ENCODE measurements around the gene CXCL8.

Gene CXCL8

GRCh38 chr4:73776321-73776729, 36.0 kb downstream of the CXCL8 start:
- Histone ChIP-seq H3K4me2 (ENCODE audit: low read length) (no peak overlapping the region), H3K9ac (ENCODE audit: low read length) (no peak overlapping the region)

GRCh38 chr4:73777612-73778011, 37.2 kb downstream of the CXCL8 start:
- Histone ChIP-seq H3K36me3 (ENCODE audit: insufficient read depth, low read length) (no peaks in the 10 kb centered on the region), H3K9me3 (ENCODE audit: low read length) (no peaks in the 10 kb centered on the region), H3K27ac (ENCODE audit: low read depth, low read length, poor library complexity, severe bottlenecking) (no peak overlapping the region), H3K4me3 (ENCODE audit: low read depth, low read length, poor library complexity, severe bottlenecking) (no peak overlapping the region), H3K79me2 (ENCODE audit: insufficient read depth, low read length) (no peaks in the 10 kb centered on the region), H3K4me2 (ENCODE audit: low read length) (no peak overlapping the region), H2AFZ (ENCODE audit: low read length) (no peak overlapping the region), H3K27me3 (ENCODE audit: insufficient read depth, low read length) (no peaks in the 10 kb centered on the region), H3K9me2 (ENCODE audit: low read depth, low read length) (no peaks in the 10 kb centered on the region), H4K20me1 (ENCODE audit: insufficient read depth, low read length) (no peaks in the 10 kb centered on the region), H3F3A (ENCODE audit: insufficient read depth, low read length) (no peaks in the 10 kb centered on the region), H3K9ac (ENCODE audit: low read length) (no peak overlapping the region), H3K4me1 (ENCODE audit: insufficient read depth, low read length, severe bottlenecking) (no peaks in the 10 kb centered on the region)
- TF ChIP-seq CTCF (IDR thresholded peaks at IDR 0.05; ENCODE audit: low read length) = no peak
- no peak for TF ChIP-seq EZH2 (IDR thresholded peaks at IDR 0.05; ENCODE audit: borderline replicate concordance, low read length)

More at GRCh38 chr4:73776321-73776729, 36.0 kb downstream of the CXCL8 start:
- no peaks in the 10 kb centered on the region for H3K79me2 ChIP-seq (ENCODE audit: insufficient read depth, low read length)
- no peaks in the 10 kb centered on the region for H3K27me3 ChIP-seq (ENCODE audit: insufficient read depth, low read length)
- no peaks in the 10 kb centered on the region for H3K9me2 ChIP-seq (ENCODE audit: low read depth, low read length)
- H3F3A ChIP-seq (ENCODE audit: insufficient read depth, low read length) = no peaks in the 10 kb centered on the region
- no peak overlapping the region for H3K27ac ChIP-seq (ENCODE audit: low read depth, low read length, poor library complexity, severe bottlenecking)
- H2AFZ ChIP-seq (ENCODE audit: low read length) = no peak overlapping the region
- H4K20me1 ChIP-seq (ENCODE audit: insufficient read depth, low read length) = no peaks in the 10 kb centered on the region
- no peak overlapping the region for H3K4me3 ChIP-seq (ENCODE audit: low read depth, low read length, poor library complexity, severe bottlenecking)
- H3K9me3 ChIP-seq (ENCODE audit: low read length) = no peaks in the 10 kb centered on the region
- H3K4me1 ChIP-seq (ENCODE audit: insufficient read depth, low read length, severe bottlenecking) = no peaks in the 10 kb centered on the region
- H3K36me3 ChIP-seq (ENCODE audit: insufficient read depth, low read length) = no peaks in the 10 kb centered on the region
- TF ChIP-seq EZH2 (IDR thresholded peaks at IDR 0.05; ENCODE audit: borderline replicate concordance, low read length) (no peak), CTCF (IDR thresholded peaks at IDR 0.05; ENCODE audit: low read length) (no peak)

GRCh38 chr4:73780243-73780642, 39.9 kb downstream of the CXCL8 start:
- H3K9me3 ChIP-seq (ENCODE audit: low read length) = no peaks in the 10 kb centered on the region
- H3K36me3 ChIP-seq (ENCODE audit: insufficient read depth, low read length) = no peaks in the 10 kb centered on the region
- no peaks in the 10 kb centered on the region for H3K4me1 ChIP-seq (ENCODE audit: insufficient read depth, low read length, severe bottlenecking)
- no peak overlapping the region for H3K4me3 ChIP-seq (ENCODE audit: low read depth, low read length, poor library complexity, severe bottlenecking)
- no peaks in the 10 kb centered on the region for H4K20me1 ChIP-seq (ENCODE audit: insufficient read depth, low read length)
- no peaks in the 10 kb centered on the region for H3K9me2 ChIP-seq (ENCODE audit: low read depth, low read length)
- H3K27me3 ChIP-seq (ENCODE audit: insufficient read depth, low read length) = no peaks in the 10 kb centered on the region
- H3K9ac ChIP-seq (ENCODE audit: low read length) = no peak overlapping the region
- H3K4me2 ChIP-seq (ENCODE audit: low read length) = no peak overlapping the region
- H2AFZ ChIP-seq (ENCODE audit: low read length) = no peak overlapping the region
- no peaks in the 10 kb centered on the region for H3K79me2 ChIP-seq (ENCODE audit: insufficient read depth, low read length)
- no peak for TF ChIP-seq CTCF (IDR thresholded peaks at IDR 0.05; ENCODE audit: low read length)
- no peak for TF ChIP-seq EZH2 (IDR thresholded peaks at IDR 0.05; ENCODE audit: borderline replicate concordance, low read length)
- H3K27ac ChIP-seq (ENCODE audit: low read depth, low read length, poor library complexity, severe bottlenecking) = no peak overlapping the region
- H3F3A ChIP-seq (ENCODE audit: insufficient read depth, low read length) = no peaks in the 10 kb centered on the region
